Medulla oblongata (tissue), 1 donor: ENCODE results near the gene PGM2L1.

Source experiments
- DNase-seq: peaks from one replicate; pipeline ENCODE4 v3.0.0-alpha.2; 2015; ENCODE audit errors: extremely low spot score

The PGM2L1 gene

DNA sequence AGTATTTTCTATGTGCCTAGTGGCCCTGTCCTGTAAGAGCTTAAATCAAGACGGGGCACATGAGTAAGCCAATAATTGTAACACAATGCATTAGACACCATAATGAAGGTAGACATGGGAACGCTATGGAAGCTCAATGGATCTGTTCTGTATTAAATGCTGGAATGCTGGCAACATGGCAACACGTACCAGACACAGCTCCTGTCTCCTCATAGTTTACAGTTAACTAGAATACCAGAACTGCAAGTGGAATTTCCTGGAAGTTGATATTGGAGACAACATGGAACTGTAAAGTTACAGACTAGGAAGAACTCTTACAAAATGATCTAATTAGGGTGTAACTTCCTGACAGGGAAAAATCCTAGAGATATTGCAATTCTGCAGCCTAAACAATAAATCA is 99.2 kb downstream of the PGM2L1 start:
- DNase-seq = no peak

DNA sequence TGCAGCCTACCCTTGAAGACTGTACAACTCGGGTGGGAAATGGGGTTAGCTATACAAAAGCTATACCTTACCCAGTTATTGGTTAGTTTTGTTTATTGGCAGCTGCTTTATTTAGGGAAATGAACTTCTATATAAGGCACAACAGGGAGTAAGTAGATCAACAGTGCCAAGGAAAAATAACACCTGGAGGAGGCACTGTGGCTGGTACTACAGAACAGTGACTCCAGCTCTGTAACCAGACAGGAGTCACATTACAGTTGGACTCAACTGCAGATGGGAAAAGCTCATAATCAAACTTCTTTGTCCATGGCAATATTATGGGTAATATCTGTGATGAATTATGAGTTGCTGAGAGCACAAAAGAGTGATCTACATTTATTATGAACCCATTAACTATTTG is 100.7 kb downstream of the PGM2L1 start:
- no peak for DNase-seq

DNA sequence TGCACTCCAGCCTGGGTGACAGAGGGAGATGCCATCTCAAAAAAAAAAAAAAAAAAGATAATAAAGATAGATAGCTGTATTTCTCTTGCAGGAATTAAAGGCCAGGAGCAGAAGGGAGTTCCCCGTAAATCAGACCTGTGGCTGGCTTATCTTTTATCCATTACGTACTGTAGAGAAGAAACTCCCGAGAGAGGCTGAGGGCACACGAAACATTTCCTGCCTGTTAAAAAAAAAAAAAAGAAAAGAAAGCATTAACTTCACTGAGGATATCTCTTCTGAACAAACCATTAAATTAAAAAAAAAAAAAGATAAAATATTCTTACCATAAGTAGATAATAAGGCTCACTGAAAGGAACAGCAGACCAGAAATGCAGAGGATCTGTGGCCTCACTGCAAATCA is 109.3 kb downstream of the PGM2L1 start:
- DNase-seq = no peak

DNA sequence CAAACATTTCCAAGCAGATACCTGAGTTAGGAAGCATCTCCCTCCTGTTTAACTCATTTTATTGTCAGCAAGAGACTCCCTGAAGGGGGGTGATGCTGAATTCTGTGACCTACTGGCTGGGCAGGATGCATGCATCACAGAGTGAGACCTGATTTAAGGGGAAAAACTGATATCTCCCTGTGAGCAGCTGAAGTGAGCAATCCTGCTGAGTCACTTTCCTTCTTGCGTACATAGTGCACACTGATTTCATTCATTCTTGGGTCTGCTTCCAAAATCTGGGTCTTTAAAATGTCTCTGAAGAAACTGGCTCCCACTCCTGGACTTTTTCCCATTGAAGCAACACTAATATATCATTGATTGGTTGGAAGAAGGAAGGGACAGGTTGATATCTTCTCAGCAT is 110.1 kb downstream of the PGM2L1 start:
- no peak for DNase-seq

DNA sequence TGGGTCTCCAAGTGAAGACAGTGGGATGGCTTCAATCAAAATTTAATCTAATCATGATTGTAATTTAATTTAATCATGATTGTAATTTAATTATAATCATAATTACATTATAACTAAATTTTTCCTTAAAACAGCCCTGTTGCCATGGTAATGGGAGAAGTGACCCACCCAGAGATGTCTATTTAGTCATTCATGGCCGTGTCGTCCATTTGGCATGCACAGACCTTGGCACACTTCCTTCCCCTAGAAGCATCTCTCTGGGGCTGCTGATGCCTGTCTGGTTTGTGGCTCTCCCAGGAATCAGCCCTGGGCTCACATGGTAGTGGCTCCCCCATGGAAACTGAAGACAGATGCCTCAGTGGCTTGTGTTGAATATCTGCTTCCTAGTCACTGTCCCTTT is 113.8 kb downstream of the PGM2L1 start:
- DNase-seq = no peak

DNA sequence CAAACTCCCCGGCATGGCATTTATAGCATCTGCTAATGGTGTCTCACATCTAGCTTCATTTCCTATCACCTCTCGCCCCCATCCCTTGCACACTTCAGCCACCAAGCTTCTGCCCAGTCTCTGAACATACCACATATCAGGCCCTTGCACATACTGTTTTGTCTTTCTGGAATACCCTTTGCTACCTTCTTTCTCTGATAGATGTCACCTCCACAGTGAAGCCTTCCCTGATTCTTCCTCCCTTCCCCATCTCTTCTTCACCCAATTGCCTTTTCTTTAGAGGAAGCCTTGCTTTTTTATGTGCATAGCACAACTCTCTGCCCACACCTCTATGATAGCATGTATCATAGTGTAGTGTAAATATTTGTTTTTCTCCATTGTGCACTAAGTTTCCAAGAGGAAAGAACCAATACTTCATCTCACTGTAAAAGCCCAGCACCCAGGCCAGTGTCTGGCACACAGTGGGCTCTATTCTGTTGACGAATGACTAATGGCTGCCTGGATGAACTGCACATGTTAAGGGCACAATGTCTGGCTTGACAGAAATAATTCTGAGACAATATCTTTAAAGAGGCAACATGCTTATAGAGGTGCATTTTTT is 114.6 kb downstream of the PGM2L1 start:
- DNase-seq = no peak

DNA sequence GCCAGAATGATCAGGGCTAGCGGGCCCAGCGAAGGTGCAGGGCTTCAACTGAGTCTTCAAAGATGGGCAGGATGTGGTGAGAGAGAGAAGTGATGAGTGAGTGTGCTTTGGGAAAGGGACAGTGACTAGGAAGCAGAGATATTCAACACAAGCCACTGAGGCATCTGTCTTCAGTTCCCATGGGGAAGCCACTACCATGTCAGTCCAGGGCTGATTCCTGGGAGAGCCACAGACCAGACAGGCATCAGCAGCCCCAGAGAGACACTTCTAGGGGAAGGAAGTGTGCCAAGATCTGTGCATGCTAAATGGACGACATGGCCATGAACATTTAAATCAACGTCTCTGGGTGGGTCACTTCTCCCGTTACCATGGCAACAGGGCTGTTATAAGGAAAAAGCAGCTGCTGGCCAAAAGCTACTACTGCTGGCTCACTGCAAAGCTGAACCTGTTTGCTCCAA is 115.3 kb downstream of the PGM2L1 start:
- DNase-seq = no peak

DNA sequence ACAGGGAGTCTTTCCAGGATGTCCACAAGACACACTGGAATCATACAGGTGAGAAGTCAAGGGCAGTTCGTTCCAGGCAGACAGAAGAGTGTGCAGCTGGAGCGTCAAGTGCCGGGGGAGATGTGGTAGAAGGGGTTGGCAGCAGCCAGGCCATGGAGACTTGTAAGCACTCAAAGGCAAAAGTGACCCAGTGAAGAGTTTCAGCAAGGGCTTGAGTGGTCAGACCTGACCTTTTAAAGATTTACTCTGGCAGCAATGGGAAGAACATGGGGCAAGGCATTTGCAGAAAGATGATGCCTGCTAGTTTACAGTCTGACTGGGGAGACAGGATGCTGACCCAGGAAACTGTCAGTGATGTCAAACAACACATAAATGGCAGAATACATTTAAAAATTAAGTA is 115.8 kb downstream of the PGM2L1 start:
- DNase-seq = no peak

DNA sequence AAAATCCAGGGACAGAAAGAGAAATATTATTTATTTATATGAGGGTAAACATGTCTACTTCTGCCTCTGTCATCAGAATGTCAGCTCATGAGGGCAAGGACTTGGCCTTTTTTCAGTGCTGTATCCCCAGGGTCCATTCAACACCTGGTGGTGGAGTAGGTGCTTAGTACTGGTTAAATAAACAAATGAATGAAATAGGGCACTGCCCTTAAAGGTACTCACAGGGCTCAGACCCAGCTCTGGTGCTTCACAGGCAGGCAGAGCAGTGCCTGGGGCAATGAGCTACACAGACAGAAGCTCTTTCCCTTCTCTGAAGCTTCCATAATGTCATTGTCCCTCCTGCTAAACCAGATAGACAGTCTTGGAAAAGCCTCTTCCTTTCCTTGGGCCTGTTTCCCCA is 117.7 kb downstream of the PGM2L1 start:
- DNase-seq = no peak
